ENCODE measurements around the gene HMX1.

DNA sequence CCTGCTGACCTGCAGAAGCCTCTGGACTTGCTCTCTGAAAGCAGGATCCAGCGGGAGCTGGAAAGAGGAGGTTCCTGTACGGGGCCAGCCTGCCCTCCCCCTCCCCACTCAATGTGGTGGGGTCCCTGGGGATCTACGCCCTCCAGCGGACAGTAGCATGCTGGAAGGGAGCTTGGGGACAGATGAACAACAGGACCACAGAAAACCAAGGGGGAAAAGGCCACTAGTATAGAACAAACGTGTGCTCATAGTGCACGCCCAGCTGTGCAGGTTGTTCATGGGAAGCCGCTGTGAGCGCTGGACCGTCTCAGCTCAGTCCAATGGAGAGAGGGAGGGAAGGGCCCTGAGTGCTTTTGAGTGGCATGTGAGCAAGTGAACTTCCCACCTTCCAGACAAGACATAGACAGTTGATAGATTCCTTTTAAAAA lies 15.8 kb downstream of the HMX1 start:
- TF ChIP-seq, protein P1, sequence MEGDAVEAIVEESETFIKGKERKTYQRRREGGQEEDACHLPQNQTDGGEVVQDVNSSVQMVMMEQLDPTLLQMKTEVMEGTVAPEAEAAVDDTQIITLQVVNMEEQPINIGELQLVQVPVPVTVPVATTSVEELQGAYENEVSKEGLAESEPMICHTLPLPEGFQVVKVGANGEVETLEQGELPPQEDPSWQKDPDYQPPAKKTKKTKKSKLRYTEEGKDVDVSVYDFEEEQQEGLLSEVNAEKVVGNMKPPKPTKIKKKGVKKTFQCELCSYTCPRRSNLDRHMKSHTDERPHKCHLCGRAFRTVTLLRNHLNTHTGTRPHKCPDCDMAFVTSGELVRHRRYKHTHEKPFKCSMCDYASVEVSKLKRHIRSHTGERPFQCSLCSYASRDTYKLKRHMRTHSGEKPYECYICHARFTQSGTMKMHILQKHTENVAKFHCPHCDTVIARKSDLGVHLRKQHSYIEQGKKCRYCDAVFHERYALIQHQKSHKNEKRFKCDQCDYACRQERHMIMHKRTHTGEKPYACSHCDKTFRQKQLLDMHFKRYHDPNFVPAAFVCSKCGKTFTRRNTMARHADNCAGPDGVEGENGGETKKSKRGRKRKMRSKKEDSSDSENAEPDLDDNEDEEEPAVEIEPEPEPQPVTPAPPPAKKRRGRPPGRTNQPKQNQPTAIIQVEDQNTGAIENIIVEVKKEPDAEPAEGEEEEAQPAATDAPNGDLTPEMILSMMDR (optimal IDR thresholded peaks at IDR 0.05 in 1 of 3, IDR thresholded peaks at IDR 0.05 in 1 of 3, conservative IDR thresholded peaks at IDR 0.05 in 1 of 3; ENCODE audit: extremely low read depth in 1 of 3, insufficient read depth in 2 of 3, low read length in 3 of 3): no peak
- TF ChIP-seq EZH2 (IDR thresholded peaks at IDR 0.05; ENCODE audit: low read length): no peak

Data from keratinocyte (primary cell).